Activated naive CD4-positive, alpha-beta T cell treated with anti-CD3 and anti-CD28 coated beads, Interleukin-2, amount 10 ng/mL, durations not matched to agents 7 days and 5 days (primary cell): ENCODE data around the gene SLC29A3.

Experiments
- CTCF ChIA-PET: fragments of 350-600 bp; sonication (Branson Sonifier 250); formaldehyde crosslinking; loops from one replicate; lab custom pipeline; 2021; ENCODE audit warnings: antibody characterized with exemption; lab: Charles Lee
- DNase-seq: peaks from one replicate; pipeline ENCODE4 v3.0.0-alpha.2; 2020
- H3K27ac Mint-ChIP-seq: one replicate; pipeline ENCODE4 v1.8.0; 2021; ENCODE audit warnings: mild to moderate bottlenecking, moderate library complexity, mixed read lengths
- H3K27me3 Mint-ChIP-seq: one replicate; pipeline ENCODE4 v1.8.0; 2021; ENCODE audit warnings: mild to moderate bottlenecking, mixed read lengths
- H3K36me3 Mint-ChIP-seq: one replicate; pipeline ENCODE4 v1.8.0; 2021; ENCODE audit warnings: mixed read lengths
- H3K4me1 Mint-ChIP-seq: one replicate; pipeline ENCODE4 v1.8.0; 2021; ENCODE audit warnings: mixed read lengths
- H3K4me3 Mint-ChIP-seq: one replicate; pipeline ENCODE4 v1.8.0; 2021; ENCODE audit warnings: mild to moderate bottlenecking, moderate library complexity, mixed read lengths
- H3K9me3 Mint-ChIP-seq: one replicate; pipeline ENCODE4 v1.8.0; 2021; ENCODE audit warnings: mixed read lengths

The SLC29A3 gene

DNA sequence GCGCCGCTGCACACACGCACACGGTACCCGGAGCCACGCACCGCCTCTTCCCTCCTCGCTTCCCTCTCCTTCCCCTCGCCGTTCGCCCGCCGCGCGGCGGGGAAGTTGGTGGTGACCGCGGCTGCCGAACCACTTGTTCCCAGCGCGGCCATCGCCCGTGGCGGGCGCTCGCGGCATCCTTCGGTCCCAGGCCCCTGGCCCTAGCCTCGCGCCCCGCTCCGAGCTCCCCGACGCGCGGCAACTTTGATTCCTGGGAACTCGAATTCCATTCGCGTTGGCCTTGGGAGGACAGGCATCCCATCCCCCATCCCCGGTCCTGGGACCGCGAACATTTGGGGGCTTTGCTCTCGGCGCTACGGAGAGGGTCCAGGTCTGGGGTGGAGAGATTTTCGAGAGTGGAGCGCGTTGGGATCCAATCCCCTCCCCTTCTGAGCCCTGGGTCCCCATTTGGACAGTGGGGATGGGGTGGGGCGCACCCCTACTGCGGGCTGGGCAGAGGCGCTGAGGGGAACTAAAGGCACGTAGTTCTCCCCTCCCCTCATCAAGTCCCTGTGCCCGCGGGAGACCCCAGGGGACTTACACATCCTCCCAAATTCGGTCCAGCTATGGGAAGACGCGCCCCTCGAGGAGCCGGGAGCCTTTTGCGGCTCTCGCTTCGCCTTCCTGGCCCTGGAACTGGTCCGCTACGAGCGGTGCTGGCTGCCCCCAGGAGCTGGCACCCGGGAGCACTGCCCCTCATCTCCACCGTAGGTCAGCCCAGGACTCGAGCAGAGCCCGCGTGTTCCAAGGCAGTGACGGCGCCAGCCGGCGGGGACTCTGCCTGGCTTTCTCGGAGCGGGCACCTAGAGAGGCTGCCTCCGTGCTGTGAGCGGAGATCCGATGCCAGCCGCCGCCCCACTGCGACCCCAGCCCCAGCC lies 78.5 kb downstream of the SLC29A3 start:
- Mint-ChIP-seq H3K4me3 (no peak overlapping the region), H3K9me3 (no peaks in the 10 kb centered on the region), H3K36me3 (no peaks in the 10 kb centered on the region), H3K27ac (no peak overlapping the region), H3K4me1 (peaks cover 6% of the 10 kb centered on the region), H3K27me3 (peaks cover 83% of the 10 kb centered on the region)
- no peak for DNase-seq
- CTCF ChIA-PET = interaction anchor here (0.7 to 2.1 kb wide), 3 partner anchors 13 to 311 kb away, joined by 3 to 8 read pairs (median 4); no protein-coding TSS in a partner anchor

DNA sequence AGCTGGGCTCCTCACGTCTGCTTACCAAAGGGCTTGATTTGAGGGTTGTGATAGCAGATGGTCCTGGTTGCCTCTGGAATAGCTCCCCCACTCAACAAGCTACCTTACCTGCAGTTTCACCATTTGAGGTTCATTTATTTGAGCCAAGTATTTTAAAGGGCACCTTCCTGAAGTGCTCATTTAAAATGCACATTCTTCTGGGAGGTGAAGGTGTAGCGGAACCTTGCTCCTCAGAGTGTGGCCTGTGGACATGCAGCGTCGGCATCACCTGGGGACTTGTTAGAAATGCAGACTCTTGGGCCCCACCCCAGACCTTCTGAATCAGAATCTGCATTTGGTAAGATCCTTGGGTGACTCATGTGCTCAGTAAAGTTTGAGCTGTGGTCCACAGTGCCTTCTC lies 79.9 kb downstream of the SLC29A3 start:
- Mint-ChIP-seq H3K27ac (no peak overlapping the region), H3K27me3 (peaks cover 75% of the 10 kb centered on the region), H3K4me1 (peaks cover 6% of the 10 kb centered on the region), H3K36me3 (no peaks in the 10 kb centered on the region), H3K4me3 (no peak overlapping the region), H3K9me3 (no peaks in the 10 kb centered on the region)
- CTCF ChIA-PET = interaction anchor here (0.7 to 2.1 kb wide), 2 partner anchors 15 to 172 kb away, joined by 3 to 8 read pairs; no protein-coding TSS in a partner anchor
- no peak for DNase-seq

DNA sequence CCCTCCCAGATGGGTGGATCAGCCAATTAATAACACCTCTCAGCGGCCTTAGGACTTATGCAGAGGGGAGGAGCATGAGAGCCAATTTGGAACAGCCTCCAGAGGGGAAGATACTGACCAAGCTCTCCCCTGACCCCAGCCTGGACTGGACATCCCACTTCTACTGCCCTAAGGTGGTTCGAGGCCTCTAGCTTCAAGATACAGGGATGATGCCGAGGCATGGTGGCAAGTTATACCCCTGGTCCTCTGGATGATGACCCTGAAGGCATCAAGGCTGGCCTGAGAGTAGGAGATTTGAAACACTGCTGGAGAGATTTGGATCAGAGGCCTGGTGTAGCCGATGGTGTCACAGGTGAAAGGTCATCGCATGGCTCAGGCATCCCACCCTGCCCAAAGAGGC lies 80.9 kb downstream of the SLC29A3 start:
- Mint-ChIP-seq H3K36me3 (no peaks in the 10 kb centered on the region), H3K27me3 (peaks cover 76% of the 10 kb centered on the region), H3K4me1 (peaks cover 6% of the 10 kb centered on the region), H3K4me3 (no peak overlapping the region), H3K9me3 (no peaks in the 10 kb centered on the region), H3K27ac (no peak overlapping the region)
- DNase-seq = no peak
- CTCF ChIA-PET = interaction anchor here (0.8 to 2.1 kb wide), 2 partner anchors 169 to 171 kb away, joined by 3 to 8 read pairs; no protein-coding TSS in a partner anchor

DNA sequence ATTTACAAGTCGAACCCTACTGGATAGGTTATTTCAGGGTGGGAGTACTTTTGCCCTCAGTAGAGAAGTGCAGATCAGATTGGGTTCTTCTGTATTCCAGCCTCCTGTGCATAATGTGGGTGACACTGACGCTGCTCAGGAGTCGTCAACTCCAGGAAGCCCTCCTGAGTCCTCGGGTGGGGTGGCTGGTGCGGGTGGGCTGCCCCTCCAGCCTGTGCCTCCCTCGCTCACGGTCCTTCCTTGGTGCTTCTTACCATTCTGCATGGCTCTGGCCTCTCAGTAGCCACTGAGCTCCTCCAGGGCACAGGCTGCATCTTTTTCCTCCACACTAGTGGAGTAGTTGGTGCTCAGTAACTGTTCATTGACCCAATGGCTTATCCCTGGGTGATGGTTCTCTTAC lies 82.0 kb downstream of the SLC29A3 start:
- CTCF ChIA-PET = no interaction called here
- H3K36me3 Mint-ChIP-seq = no peaks in the 10 kb centered on the region
- no peaks in the 10 kb centered on the region for H3K9me3 Mint-ChIP-seq
- peaks cover 74% of the 10 kb centered on the region for H3K27me3 Mint-ChIP-seq
- H3K27ac Mint-ChIP-seq = no peak overlapping the region
- no peak overlapping the region for H3K4me3 Mint-ChIP-seq
- no peak for DNase-seq
- peaks cover 4% of the 10 kb centered on the region for H3K4me1 Mint-ChIP-seq

DNA sequence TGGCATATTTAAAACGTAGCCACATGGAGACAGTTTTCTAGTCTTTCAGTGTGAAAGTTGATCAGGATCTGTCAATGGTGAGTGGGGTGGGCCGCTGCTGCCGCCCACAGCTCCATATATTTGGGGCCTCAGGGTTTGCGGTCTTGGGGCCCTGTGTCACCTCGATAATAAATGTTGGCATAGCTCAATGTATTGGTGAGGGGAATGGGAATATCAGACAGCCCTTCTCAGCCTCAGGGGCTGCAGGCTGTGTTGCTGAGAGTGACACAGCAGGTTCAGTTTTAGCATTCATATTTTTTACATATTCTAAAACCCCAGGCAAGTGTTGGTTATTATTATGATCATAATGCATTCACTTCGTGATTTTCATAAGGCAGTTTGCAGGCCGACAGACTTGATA lies 82.9 kb downstream of the SLC29A3 start:
- no peak for DNase-seq
- Mint-ChIP-seq H3K4me3 (no peak overlapping the region), H3K4me1 (peaks cover 3% of the 10 kb centered on the region), H3K9me3 (no peaks in the 10 kb centered on the region), H3K27ac (no peak overlapping the region), H3K36me3 (no peaks in the 10 kb centered on the region), H3K27me3 (peaks cover 68% of the 10 kb centered on the region)
- CTCF ChIA-PET = no interaction called here

DNA sequence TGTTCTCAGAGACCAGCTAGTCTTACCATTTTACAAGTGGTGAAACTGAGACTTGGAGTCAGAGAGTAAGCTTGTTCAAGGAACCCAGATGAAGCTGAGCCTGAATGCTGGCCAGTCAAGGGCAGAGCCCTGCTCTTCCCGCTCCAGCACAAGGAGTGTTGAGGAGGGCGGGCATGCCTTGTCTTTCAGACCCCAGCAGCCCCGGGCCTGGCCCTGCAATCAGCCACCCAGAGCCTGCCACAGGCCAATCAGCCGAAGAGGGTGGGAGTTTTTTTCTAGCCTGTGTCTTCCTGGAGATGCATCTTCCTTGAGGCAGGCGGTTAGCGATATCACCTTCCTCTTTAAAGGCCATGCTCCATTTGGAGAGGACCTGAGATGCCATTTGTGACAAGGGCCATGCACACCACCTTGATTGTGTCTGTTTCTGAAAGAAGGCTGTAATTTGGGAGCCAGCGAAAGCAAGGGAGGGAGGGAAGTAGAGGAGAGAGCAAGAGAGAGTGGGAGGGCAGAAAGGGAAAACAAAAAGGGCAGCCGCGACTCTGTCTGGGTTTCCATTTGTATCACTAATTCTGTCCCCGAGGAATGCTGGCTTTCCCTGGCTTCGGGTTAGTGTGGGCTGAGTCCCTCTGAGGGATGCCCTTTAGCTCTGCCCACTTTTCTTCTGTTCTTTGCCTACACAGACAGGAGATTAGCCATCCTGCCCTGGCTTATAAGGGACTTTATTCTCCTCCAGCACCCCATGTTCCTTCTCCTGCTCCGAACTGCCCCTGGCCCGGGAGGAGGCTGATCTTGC lies 85.6 kb downstream of the SLC29A3 start:
- DNase-seq = no peak
- no peaks in the 10 kb centered on the region for H3K9me3 Mint-ChIP-seq
- no peak overlapping the region for H3K4me3 Mint-ChIP-seq
- H3K36me3 Mint-ChIP-seq = no peaks in the 10 kb centered on the region
- no peak overlapping the region for H3K27ac Mint-ChIP-seq
- no peaks in the 10 kb centered on the region for H3K4me1 Mint-ChIP-seq
- peaks cover 41% of the 10 kb centered on the region for H3K27me3 Mint-ChIP-seq
- CTCF ChIA-PET = no interaction called here

DNA sequence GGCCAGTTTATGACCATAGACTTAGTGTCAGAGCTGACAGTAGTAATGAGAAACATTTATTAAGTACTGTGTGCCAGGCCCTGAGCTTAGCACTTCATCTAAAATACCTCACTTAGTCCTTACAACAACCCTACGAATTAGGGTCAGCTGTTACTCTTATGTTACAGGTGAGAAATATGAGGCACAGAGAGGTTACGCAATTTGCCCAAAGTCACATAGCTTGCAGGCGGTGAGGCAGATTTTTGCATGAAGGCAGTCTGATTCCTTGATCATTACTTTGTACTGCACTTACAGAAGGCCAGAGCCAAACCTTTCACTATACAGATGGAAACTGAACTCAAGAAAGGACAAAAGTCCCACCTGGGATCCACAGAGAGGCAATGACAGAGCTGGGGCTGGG lies 87.8 kb downstream of the SLC29A3 start:
- no peaks in the 10 kb centered on the region for H3K4me1 Mint-ChIP-seq
- peaks cover 31% of the 10 kb centered on the region for H3K27me3 Mint-ChIP-seq
- H3K36me3 Mint-ChIP-seq = no peaks in the 10 kb centered on the region
- CTCF ChIA-PET = interaction anchor here (0.9 kb wide), 1 partner anchor 15 kb away, joined by 3 read pairs; no protein-coding TSS in a partner anchor
- H3K27ac Mint-ChIP-seq = no peak overlapping the region
- peaks cover 5% of the 10 kb centered on the region for H3K9me3 Mint-ChIP-seq
- DNase-seq = no peak
- H3K4me3 Mint-ChIP-seq = no peak overlapping the region

DNA sequence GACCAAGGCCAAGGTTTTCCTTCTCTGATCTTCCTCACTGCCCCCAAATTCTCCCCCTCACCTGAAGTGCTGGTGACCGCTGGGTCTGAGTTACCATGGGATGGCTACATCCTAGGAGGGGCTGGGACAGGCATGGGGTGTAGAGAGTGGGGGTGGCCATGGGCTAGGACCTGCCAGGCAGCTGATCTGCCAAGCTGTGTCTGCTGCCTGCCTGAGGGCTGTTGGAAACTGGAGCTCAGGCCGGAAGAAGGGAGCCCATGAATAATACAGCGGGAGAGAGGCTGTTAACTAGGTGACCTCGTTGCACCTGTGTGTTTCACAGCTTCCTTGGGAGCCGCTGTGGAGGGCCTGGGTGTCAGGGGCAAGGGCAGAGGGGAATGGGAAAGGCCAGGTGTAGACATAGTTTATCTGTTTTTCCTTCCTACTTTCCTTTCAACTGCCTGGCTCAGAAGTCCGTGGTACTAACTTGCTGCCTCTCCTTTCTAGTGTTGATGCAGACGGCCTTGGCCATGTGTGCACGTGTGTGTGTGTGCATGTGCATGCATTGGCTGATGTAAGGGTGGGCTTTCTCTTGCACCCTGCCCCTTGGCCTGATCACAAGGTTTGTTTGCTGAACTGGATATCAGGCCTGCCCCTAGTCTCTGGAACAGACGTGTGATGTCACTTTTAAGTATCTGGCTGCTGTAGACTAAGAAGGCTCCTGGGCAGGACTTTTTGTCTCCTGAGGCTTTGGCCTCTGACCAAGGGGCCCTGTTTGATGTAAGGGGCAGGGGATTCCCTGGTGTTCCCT lies 89.6 kb downstream of the SLC29A3 start:
- H3K4me1 Mint-ChIP-seq = no peaks in the 10 kb centered on the region
- DNase-seq = no peak
- no peak overlapping the region for H3K27ac Mint-ChIP-seq
- H3K27me3 Mint-ChIP-seq = peaks cover 26% of the 10 kb centered on the region
- no peak overlapping the region for H3K4me3 Mint-ChIP-seq
- no peaks in the 10 kb centered on the region for H3K36me3 Mint-ChIP-seq
- peaks cover 5% of the 10 kb centered on the region for H3K9me3 Mint-ChIP-seq
- CTCF ChIA-PET = interaction anchor here (0.7 kb wide), 1 partner anchor 89 kb away, joined by 3 read pairs; the partner anchor contains the start of gene SLC29A3

DNA sequence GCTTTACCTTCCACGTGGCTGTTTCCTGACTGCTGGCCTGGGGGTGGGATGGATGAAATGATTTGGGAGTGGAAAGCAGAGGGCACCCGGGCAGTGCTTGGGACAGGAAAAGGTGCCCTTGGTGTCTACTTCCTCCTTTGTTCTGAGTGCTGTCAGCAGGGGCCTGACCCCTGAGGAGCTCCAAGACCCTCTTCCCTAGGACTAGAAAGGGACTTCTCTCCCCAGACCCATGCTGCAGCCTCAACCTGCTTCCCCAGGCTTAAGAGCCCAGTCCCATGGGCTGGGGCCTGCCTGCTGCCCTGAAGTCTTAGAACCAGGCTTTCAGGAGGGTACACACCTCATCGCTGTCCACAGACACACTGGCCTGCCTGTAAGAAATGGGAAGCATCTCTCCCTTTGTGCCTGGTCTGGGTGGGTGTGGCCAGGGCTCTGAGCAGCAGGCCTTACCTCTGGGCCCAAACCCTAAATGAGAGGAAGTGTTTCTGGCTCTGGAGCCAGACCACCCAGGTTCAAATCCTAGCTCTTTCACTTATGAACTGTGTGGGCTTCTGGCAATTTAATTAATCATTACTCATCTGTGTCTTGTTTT lies 90.6 kb downstream of the SLC29A3 start:
- Mint-ChIP-seq H3K4me3 (no peak overlapping the region), H3K9me3 (peaks cover 5% of the 10 kb centered on the region), H3K27me3 (peaks cover 25% of the 10 kb centered on the region), H3K36me3 (no peaks in the 10 kb centered on the region), H3K4me1 (no peaks in the 10 kb centered on the region), H3K27ac (no peak overlapping the region)
- CTCF ChIA-PET = no interaction called here
- no peak for DNase-seq
